Bronchial epithelial cell (primary cell): Measurements from ENCODE around the gene PRND. TPM values are rescaled to one million over a fixed set of nuclear protein-coding genes. Genes with fewer than 3 reads are reported as not detected.

Experiments
- DNase-seq: peaks from one replicate; pipeline ENCODE4 v3.0.0-alpha.2; 2010; ENCODE audit warnings: low read depth
- FAIRE-seq: peaks from 2 replicates; lab custom pipeline; 2011; peaks lifted over from hg19 to GRCh38; lab: Jason Lieb, UNC
- H3K27me3 ChIP-seq: 2 replicates; pipeline ENCODE4 v1.5.1; 2011; ENCODE audit warnings: low read length; ENCODE audit not compliant: control insufficient read depth, insufficient read depth
- H3K36me3 ChIP-seq: 2 replicates; pipeline ENCODE4 v1.5.1; 2011; ENCODE audit warnings: low read length; ENCODE audit not compliant: control insufficient read depth, insufficient read depth
- H3K4me3 ChIP-seq: 2 replicates; pipeline ENCODE4 v1.5.1; 2011; ENCODE audit warnings: mild to moderate bottlenecking, low read depth, low read length, control low read depth
- CTCF ChIP-seq: IDR thresholded peaks from 2 replicates; pipeline ENCODE4 v1.5.1; 2011; ENCODE audit warnings: mild to moderate bottlenecking, moderate library complexity, low read length, control low read depth, inconsistent platforms; ENCODE audit not compliant: insufficient read depth, severe bottlenecking
- total RNA-seq: library from RNA; depleted of rRNA; stranded (reverse); fragments of >200 nt; gene quantifications from 2 replicates; pipeline ENCODE4 v1.2.1, GENCODE V29; 2014

The PRND gene
- total RNA-seq, 1 donor from 2014 or later = not detected

- H3K36me3 ChIP-seq = no peaks in the 10 kb centered on the region
- TF ChIP-seq CTCF = no peak
- no peak for FAIRE-seq
- no peak for DNase-seq
- H3K4me3 ChIP-seq = no peak overlapping the region
- H3K27me3 ChIP-seq = no peaks in the 10 kb centered on the region
Observed at GRCh38 chr20:4729265-4729664, 7.6 kb downstream of the PRND start.

DNA sequence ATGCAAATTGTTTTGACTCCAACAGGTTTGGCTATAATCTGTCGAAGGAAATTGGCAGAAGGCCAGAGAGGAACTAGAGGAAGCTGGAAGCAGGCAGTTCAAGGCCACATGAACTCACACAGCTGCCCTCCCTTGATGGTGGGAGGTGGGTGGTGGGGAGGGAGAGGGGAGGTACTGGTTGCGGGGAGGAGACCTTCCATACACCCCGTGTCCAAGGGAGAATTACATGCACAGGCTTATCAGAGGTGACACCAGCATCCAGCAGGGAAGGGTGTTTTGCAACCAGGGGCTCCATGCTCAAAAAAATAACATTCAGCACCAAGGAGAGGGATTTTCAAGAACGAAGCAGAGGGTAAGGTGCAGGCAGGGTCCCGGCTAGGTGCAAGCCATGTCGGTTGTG is 9.1 kb downstream of the PRND start:
- TF ChIP-seq CTCF = no peak
- H3K36me3 ChIP-seq = no peaks in the 10 kb centered on the region
- H3K27me3 ChIP-seq = no peaks in the 10 kb centered on the region
- no peak overlapping the region for H3K4me3 ChIP-seq
- no peak for FAIRE-seq
- no peak for DNase-seq

DNA sequence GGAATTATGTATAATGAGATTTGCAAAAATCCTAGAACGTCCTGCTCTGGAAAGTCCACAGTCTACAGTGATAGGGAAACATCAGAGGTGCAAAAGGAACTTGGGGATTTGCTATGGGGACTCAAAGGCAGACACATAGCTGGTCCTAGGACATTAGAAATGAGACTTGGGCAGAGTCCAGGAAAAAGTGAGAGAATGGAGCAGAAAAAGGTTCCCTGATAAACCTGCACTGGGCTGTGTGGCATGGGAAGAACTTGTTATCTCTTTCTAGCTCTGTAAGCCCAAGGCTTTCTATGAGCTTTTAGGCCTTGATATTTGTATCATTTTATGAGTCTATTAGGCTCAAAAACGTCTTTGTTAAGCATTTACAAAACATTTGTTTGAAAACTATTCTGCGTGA is 15.2 kb downstream of the PRND start:
- Histone ChIP-seq H3K36me3 (no peaks in the 10 kb centered on the region), H3K27me3 (peaks cover 3% of the 10 kb centered on the region), H3K4me3 (no peak overlapping the region)
- DNase-seq = no peak
- FAIRE-seq = no peak
- TF ChIP-seq CTCF = no peak

DNA sequence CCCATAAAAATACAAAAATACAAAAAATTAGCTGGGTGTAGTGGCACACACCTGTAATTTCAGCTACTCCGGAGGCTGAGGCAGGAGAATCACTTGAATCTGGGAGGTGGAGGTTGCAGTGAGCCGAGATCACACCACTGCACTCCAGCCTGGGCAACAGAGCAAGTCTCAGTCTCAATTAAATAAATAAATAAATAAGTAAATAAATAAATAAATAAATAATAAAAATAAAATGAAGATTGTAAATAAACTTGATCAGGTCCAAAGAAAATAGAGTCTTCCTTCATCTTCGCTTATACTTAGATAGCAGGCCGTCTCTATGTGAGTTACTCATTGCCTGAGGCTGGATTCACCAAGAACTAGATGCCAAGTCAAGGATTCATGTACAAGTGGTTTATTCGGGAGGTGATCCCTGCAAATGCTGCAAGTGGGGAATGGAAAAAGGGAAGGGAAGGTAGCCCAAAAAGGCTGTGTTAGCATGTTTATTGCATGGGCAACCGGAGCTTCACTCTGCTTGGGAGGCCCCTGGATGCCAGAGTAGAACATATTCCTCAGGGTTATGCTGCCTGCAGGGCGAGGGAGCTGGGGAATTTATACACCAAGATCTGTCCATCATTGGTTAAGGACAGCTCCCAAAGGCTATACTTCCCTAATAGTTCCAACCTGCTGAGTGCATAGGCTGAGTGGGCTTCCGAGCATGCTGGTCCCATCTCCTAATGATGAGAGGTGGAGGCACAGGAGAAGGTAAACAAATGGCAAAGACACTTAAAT is 16.3 kb downstream of the PRND start:
- H3K27me3 ChIP-seq = peaks cover 3% of the 10 kb centered on the region
- no peak for TF ChIP-seq CTCF
- no peak for FAIRE-seq
- H3K4me3 ChIP-seq = no peak overlapping the region
- H3K36me3 ChIP-seq = no peaks in the 10 kb centered on the region
- no peak for DNase-seq

- no peaks in the 10 kb centered on the region for H3K36me3 ChIP-seq
- no peak for FAIRE-seq
- peaks cover 3% of the 10 kb centered on the region for H3K27me3 ChIP-seq
- DNase-seq = peak; percentile 32
- H3K4me3 ChIP-seq = no peak overlapping the region
- TF ChIP-seq CTCF = peak; percentile 76
Observed at GRCh38 chr20:4740774-4741431, 19.2 kb downstream of the PRND start.
